ENCODE results near the gene PIGN. TPM values are rescaled to one million over a fixed set of nuclear protein-coding genes. Genes with fewer than 3 reads are reported as not detected.

Gene PIGN
- total and polyA plus RNA-seq, 8 donors = 2.0 to 113 (median 23.8) TPM

- peak overlapping the region; percentile 85 to 100 (median 97) for H3K4me3 ChIP-seq
- intact Hi-C loops (cut with DNase I; ENCODE audit: low total_unique reads) = loop anchor here (10.0 kb wide), 1 partner anchor 66 kb away; no protein-coding TSS in a partner anchor
Measured at GRCh38 chr18:62189208-62189607, 2.4 kb upstream of the PIGN start.

GRCh38 chr18:62187543-62188510, 971 bp upstream of the PIGN start:
- peaks cover 10 to 76% (median 50%) of the 10 kb centered on the region in 4 donors for H3K4me1 ChIP-seq
- no peaks in the 10 kb centered on the region for H3K27me3 ChIP-seq
- H3K4me3 ChIP-seq = peak overlapping the region; percentile 85 to 100 (median 97)
- DNase-seq = peak; percentile 26 to 54
- intact Hi-C loops (cut with DNase I; ENCODE audit: low total_unique reads) = loop anchor here (10.0 kb wide), 1 partner anchor 67 kb away; no protein-coding TSS in a partner anchor
- H3K27ac ChIP-seq = peak overlapping the region; percentile 81 to 96 (median 86)
- WGBS, 5 donors = 0 to 1% (median 1%) methylated on average over 29 to 54 of the region's 54 CpGs
- TF ChIP-seq CTCF (IDR thresholded peaks at IDR 0.05) (peak in 1 of 7 experiments; percentile 3), EP300 (IDR thresholded peaks at IDR 0.05) (no peak)
- H3K9me3 ChIP-seq = no peaks in the 10 kb centered on the region
- no peaks in the 10 kb centered on the region for H3K36me3 ChIP-seq

More at GRCh38 chr18:62189208-62189607, 2.4 kb upstream of the PIGN start:
- Histone ChIP-seq H3K9me3 (no peaks in the 10 kb centered on the region), H3K27ac (no peak overlapping the region), H3K36me3 (no peaks in the 10 kb centered on the region), H3K27me3 (no peaks in the 10 kb centered on the region), H3K4me1 (peaks cover 10 to 73% (median 51%) of the 10 kb centered on the region in 4 donors)
- WGBS, 5 donors = 12 to 25% (median 16%) methylated on average over 2 of the region's 2 CpGs
- no peak for TF ChIP-seq POLR2A (IDR thresholded peaks at IDR 0.05)
- TF ChIP-seq CTCF (IDR thresholded peaks at IDR 0.05) = no peak
- DNase-seq = no peak

- no peaks in the 10 kb centered on the region for H3K27me3 ChIP-seq
- DNase-seq = no peak
- H3K4me1 ChIP-seq = peaks cover 10 to 68% (median 50%) of the 10 kb centered on the region in 4 donors
- peak overlapping the region; percentile 85 to 96 (median 88) for H3K27ac ChIP-seq
- no peaks in the 10 kb centered on the region for H3K9me3 ChIP-seq
- intact Hi-C loops (cut with DNase I; ENCODE audit: low total_unique reads) = loop anchor here (10.0 kb wide), 1 partner anchor 68 kb away; no protein-coding TSS in a partner anchor
- peak overlapping the region; percentile 85 to 100 (median 97) for H3K4me3 ChIP-seq
- no peaks in the 10 kb centered on the region for H3K36me3 ChIP-seq
- TF ChIP-seq EP300 (IDR thresholded peaks at IDR 0.05) (no peak), POLR2A (IDR thresholded peaks at IDR 0.05) (no peak), CTCF (IDR thresholded peaks at IDR 0.05) (no peak), POLR2AphosphoS5 (IDR thresholded peaks at IDR 0.05) (no peak)
- WGBS, 5 donors = 0 to 1% (median 0%) methylated on average over 12 of the region's 12 CpGs
Measured at GRCh38 chr18:62186499-62186773, 420 bp downstream of the PIGN start.

GRCh38 chr18:62183578-62184195, 3.2 kb downstream of the PIGN start:
- Histone ChIP-seq H3K4me3 (no peak overlapping the region), H3K4me1 (peaks cover 5 to 43% (median 27%) of the 10 kb centered on the region in 4 donors), H3K36me3 (no peaks in the 10 kb centered on the region), H3K27ac (no peak overlapping the region), H3K9me3 (no peaks in the 10 kb centered on the region), H3K27me3 (no peaks in the 10 kb centered on the region)
- 0 to 7% (median 3%) methylated on average over 2 of the region's 2 CpGs for WGBS, 5 donors
- peak in 5 of 7 experiments; percentile 86 to 96 (median 95) for TF ChIP-seq CTCF (IDR thresholded peaks at IDR 0.05)
- TF ChIP-seq POLR2AphosphoS5 (IDR thresholded peaks at IDR 0.05) = no peak
- DNase-seq = peak in 1 of 2 donors; percentile 80
- intact Hi-C loops (cut with DNase I; ENCODE audit: low total_unique reads) = loop anchor here (10.0 kb wide), 1 partner anchor 71 kb away; no protein-coding TSS in a partner anchor
